A673 (cell line): ENCODE data around the gene SPSB1.

ENCODE experiments used
- CTCF ChIP-seq: fragments of 300-800, 200-600 bp; sonication (generic); conservative IDR thresholded peaks from 2 replicates; pipeline ENCODE4 v1.5.1; 2017; ENCODE audit warnings: low read depth, mild to moderate bottlenecking, antibody characterized with exemption, low read length, moderate library complexity, mixed read lengths
- EZH2 ChIP-seq: fragments of 200-600 bp; sonication (generic); IDR thresholded peaks from 2 replicates; pipeline ENCODE4 v1.6.1; 2017; ENCODE audit warnings: borderline replicate concordance, low read depth, mild to moderate bottlenecking, mixed read lengths, antibody characterized with exemption, low read length; ENCODE audit not compliant: poor library complexity, severe bottlenecking

- no peak for TF ChIP-seq CTCF
- TF ChIP-seq EZH2: no peak
Measured at GRCh38 chr1:9317072-9317471, 24.4 kb downstream of the SPSB1 start.
